HepG2 (cell line): ENCODE measurements around the gene IFT172. TPM values are rescaled to one million over a fixed set of nuclear protein-coding genes. Genes with fewer than 3 reads are reported as not detected.

Source experiments
- ATAC-seq: fragments of 200-7000 bp; cut with Tn5 transposase; 3 replicates; pipeline ENCODE4 v1.9.1; 2020; ENCODE audit warnings: mild to moderate bottlenecking, moderate library complexity
- BruUV-seq: library from RNA; stranded (reverse); fragments of 400-500 nt; replicated peaks from 2 replicates; lab custom pipeline; 2021; lab: Mats Ljungman, UMichigan
- CTCF ChIA-PET: fragments of 300-600 bp; formaldehyde crosslinking; extraction: SDS; loops from one replicate; lab custom pipeline; 2021; ENCODE audit warnings: low total read pairs, inconsistent platforms, low intra/inter-chr PET ratio; lab: Yijun Ruan, JAX
- POLR2A ChIA-PET: fragments of 350-600 bp; sonication (Branson Sonifier 250); formaldehyde crosslinking; loops from one replicate; lab custom pipeline; 2020; ENCODE audit warnings: antibody characterized with exemption, inconsistent platforms; lab: Yijun Ruan, JAX
- DNase-seq: peaks from one replicate; pipeline ENCODE4 v3.0.0-alpha.2; 2015; ENCODE audit warnings: low spot score
- FAIRE-seq: peaks from 3 replicates; lab custom pipeline; 2011; peaks lifted over from hg19 to GRCh38; lab: Jason Lieb, UNC
- H2AFZ ChIP-seq: one replicate; pipeline ENCODE4 v1.6.1; 2011; ENCODE audit warnings: low read length, inconsistent platforms
- H3K27ac ChIP-seq: fragments of 300-600 bp; 3 replicates; pipeline ENCODE4 v1.8.0; 2011; ENCODE audit warnings: mixed run types, mild to moderate bottlenecking, mixed read lengths, low read length, inconsistent platforms; ENCODE audit not compliant: insufficient read depth; ENCODE audit errors: extremely low read length
- H3K27me3 ChIP-seq, 2 experiments: fragments of 200-600 bp in 1 of 2; 2 replicates in 1 of 2; 3 replicates in 1 of 2; pipeline versions ENCODE4 v1.6.0 to v1.8.0; 2011; ENCODE audit warnings: low read length in 2 of 2, mild to moderate bottlenecking in 2 of 2, moderate library complexity in 2 of 2, inconsistent platforms in 1 of 2; ENCODE audit not compliant: insufficient read depth in 2 of 2, control insufficient read depth in 1 of 2
- H3K36me3 ChIP-seq, 2 experiments: fragments of 200-600 bp in 1 of 2; replicated peaks in 1 of 2; 2 replicates in 1 of 2; 3 replicates in 1 of 2; pipeline versions ENCODE4 v1.5.1 to v1.8.0; 2011; ENCODE audit warnings: low read length in 2 of 2, inconsistent platforms in 1 of 2; ENCODE audit not compliant: insufficient read depth in 2 of 2, control insufficient read depth in 1 of 2
- H3K4me1 ChIP-seq: 2 replicates; pipeline ENCODE4 v1.5.1; 2012; ENCODE audit warnings: low read length, inconsistent platforms; ENCODE audit not compliant: insufficient read depth
- H3K4me2 ChIP-seq: 2 replicates; pipeline ENCODE4 v1.6.0; 2011; ENCODE audit warnings: low read depth, low read length, inconsistent platforms
- H3K4me3 ChIP-seq, 3 experiments: fragments of 200-600 bp in 1 of 3; sonication (generic), shearing (Covaris generic) in 1 of 3; replicated peaks in 1 of 3; 2 replicates each; pipeline ENCODE4 v1.5.1; 2011 to 2016; ENCODE audit warnings: low read length in 3 of 3, inconsistent platforms in 2 of 3, low read depth in 2 of 3, mild to moderate bottlenecking in 2 of 3, control low read depth in 1 of 3, mixed read lengths in 1 of 3; ENCODE audit not compliant: insufficient read depth in 1 of 3
- H3K79me2 ChIP-seq: one replicate; pipeline ENCODE4 v1.6.1; 2011; ENCODE audit warnings: low read length, inconsistent platforms; ENCODE audit not compliant: insufficient read depth
- H3K9ac ChIP-seq: 2 replicates; pipeline ENCODE4 v1.6.0; 2011; ENCODE audit warnings: mild to moderate bottlenecking, low read depth, low read length, inconsistent platforms; ENCODE audit not compliant: insufficient read depth
- H3K9me3 ChIP-seq: 2 replicates; pipeline ENCODE4 v1.5.1; 2012; ENCODE audit warnings: mild to moderate bottlenecking, low read length
- H4K20me1 ChIP-seq: 2 replicates; pipeline ENCODE4 v1.6.0; 2011; ENCODE audit warnings: inconsistent platforms, mild to moderate bottlenecking, low read length, moderate library complexity; ENCODE audit not compliant: insufficient read depth
- ATRX ChIP-seq: sonication (generic); formaldehyde crosslinking; IDR thresholded peaks from 2 replicates; pipeline ENCODE4 v1.4.0; 2020; ENCODE audit warnings: missing genetic modification reagents, borderline replicate concordance
- EHMT2 ChIP-seq: fragments of 200-600 bp; sonication (generic); IDR thresholded peaks from 2 replicates; pipeline ENCODE4 v1.7.0; 2017; ENCODE audit warnings: antibody characterized with exemption, low read depth, low read length, borderline replicate concordance
- FLYWCH1 ChIP-seq: sonication (generic); formaldehyde crosslinking; IDR thresholded peaks from 2 replicates; pipeline ENCODE4 v1.8.1; 2023; ENCODE audit warnings: mild to moderate bottlenecking, missing genetic modification reagents
- GLMP ChIP-seq: sonication (generic); formaldehyde crosslinking; IDR thresholded peaks from 2 replicates; pipeline ENCODE4 v1.9.0; 2021; ENCODE audit warnings: missing genetic modification reagents, mild to moderate bottlenecking, borderline replicate concordance
- KLF6 ChIP-seq: IDR thresholded peaks from 2 replicates; pipeline ENCODE4 v1.8.0; 2016; ENCODE audit warnings: missing biosample characterization, missing genetic modification reagents
- MIER3 ChIP-seq: IDR thresholded peaks from 2 replicates; pipeline ENCODE4 v1.6.1; 2016; ENCODE audit warnings: missing compliant biosample characterization, borderline replicate concordance
- NCOA5 ChIP-seq: sonication (generic); formaldehyde crosslinking; IDR thresholded peaks from 2 replicates; pipeline ENCODE4 v1.4.0; 2020; ENCODE audit warnings: missing genetic modification reagents
- PHF21A ChIP-seq: sonication (generic); formaldehyde crosslinking; IDR thresholded peaks from 2 replicates; pipeline ENCODE4 v1.5.0; 2020; ENCODE audit warnings: mild to moderate bottlenecking, missing genetic modification reagents
- SMARCE1 ChIP-seq: fragments of 450-650 bp; IDR thresholded peaks from 2 replicates; pipeline ENCODE4 v1.6.1; 2017; ENCODE audit warnings: borderline replicate concordance
- THAP9 ChIP-seq: sonication (generic); formaldehyde crosslinking; IDR thresholded peaks from 2 replicates; pipeline ENCODE4; 2020; ENCODE audit warnings: missing genetic modification reagents, mild to moderate bottlenecking, borderline replicate concordance
- ZNF251 ChIP-seq: sonication (generic); formaldehyde crosslinking; IDR thresholded peaks from 2 replicates; pipeline ENCODE4 v1.9.0; 2021; ENCODE audit warnings: mild to moderate bottlenecking, missing genetic modification reagents
- ZNF33A ChIP-seq: sonication (generic); formaldehyde crosslinking; IDR thresholded peaks from 2 replicates; pipeline ENCODE4 v1.5.1; 2020; ENCODE audit warnings: missing genetic modification reagents, mild to moderate bottlenecking, moderate library complexity, borderline replicate concordance
- ZNF772 ChIP-seq: sonication (generic); formaldehyde crosslinking; IDR thresholded peaks from 2 replicates; pipeline ENCODE4 v1.5.0; 2020; ENCODE audit warnings: mild to moderate bottlenecking, missing genetic modification reagents
- whole genome bisulfite sequencing: methylation state at CpG from one replicate; pipeline ENCODE4 v1.1.6; 2017; ENCODE audit warnings: low lambda C conversion rate; 5-methylcytosine and 5-hydroxymethylcytosine counted together
- in situ Hi-C: cut with HindIII; loops from 2 replicates; pipeline ENCODE4 v1.10.0; 2017; ENCODE audit warnings: low pct_unique_long_range_greater_than_20kb; ENCODE audit not compliant: extremely low pct_ligation_motif_present
- intact Hi-C: fragments of 100-400 bp; cut with micrococcal nuclease; formaldehyde crosslinking; loops from one replicate; pipeline ENCODE4 v1.10.0; 2022; ENCODE audit not compliant: unreplicated experiment
- polyA plus RNA-seq, 8 experiments: library from polyadenylated mRNA; depleted of rRNA in 3 of 8; stranded (reverse) in 7 of 8; unstranded in 1 of 8; fragments of >200 nt; fragmentation: Illumina TruSeq in 4 of 8; extraction: Trizol in 4 of 8; gene quantifications; 2 replicates each; pipeline versions ENCODE4 v1.2.1 to v1.2.3, GENCODE V29; 2011 to 2016; ENCODE audit warnings: low read depth in 4 of 8, missing spikeins in 1 of 8, mixed read lengths in 1 of 8; ENCODE audit not compliant: insufficient read depth in 1 of 8
- total RNA-seq, 5 experiments: library from RNA; depleted of rRNA; stranded (reverse); fragments of >200 nt; fragmentation: Illumina TruSeq; extraction: Trizol; gene quantifications; 2 replicates each; pipeline ENCODE4 v1.2.3, GENCODE V29; 2016; ENCODE audit warnings: low read depth in 1 of 5
- TF ChIP-seq, protein P1 (sequence below): sonication (generic); formaldehyde crosslinking; IDR thresholded peaks from 2 replicates; pipeline ENCODE4 v1.5.1; 2020; ENCODE audit warnings: mild to moderate bottlenecking, missing genetic modification reagents, borderline replicate concordance

Gene IFT172
- total and polyA plus RNA-seq, 2 of the 13 experiments (the other 11 are each of a cell fraction or from before 2014, with no cell fraction given), result 21.6 to 35.7 TPM

DNA sequence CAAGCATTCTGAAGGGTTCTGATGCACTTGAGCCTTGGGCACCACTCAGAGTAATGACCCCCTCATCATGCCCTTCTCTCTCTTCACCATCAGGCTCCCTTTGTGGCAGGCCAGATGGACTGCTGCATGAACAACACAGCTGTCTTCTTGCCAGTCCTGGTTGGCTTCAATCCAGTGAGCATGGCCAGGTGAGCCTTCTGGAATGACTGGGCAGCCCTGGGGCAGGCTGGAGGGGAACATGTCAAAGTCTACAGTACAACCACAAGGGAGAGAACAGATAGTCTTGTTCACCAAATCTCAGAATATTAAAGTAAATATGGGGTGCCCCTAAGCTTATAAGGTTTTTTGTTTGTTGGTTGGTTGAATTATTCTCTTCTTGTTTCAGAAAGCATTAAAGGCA, 11.5 kb upstream of the IFT172 start (continued):
- TF ChIP-seq SMARCE1 (no peak), EHMT2 (no peak), ZNF251 (CRISPR knock-in tag) (no peak), ZNF772 (CRISPR knock-in tag) (no peak)

GRCh38 chr2:27498975-27499374, 9.4 kb upstream of the IFT172 start:
- DNase-seq (no peak), ATAC-seq (no peak), FAIRE-seq (no peak)
- no peaks in the 10 kb centered on the region for H4K20me1 ChIP-seq
- no peaks in the 10 kb centered on the region for H3K9me3 ChIP-seq
- WGBS, result 83% methylated on average over 3 of the region's 3 CpGs
- no peaks in the 10 kb centered on the region for H3K36me3 ChIP-seq
- peaks cover 60% of the 10 kb centered on the region for H3K4me1 ChIP-seq
- TF ChIP-seq ZNF33A (no peak), PHF21A (CRISPR knock-in tag) (no peak), FLYWCH1 (no peak), ATRX (no peak), THAP9 (CRISPR knock-in tag) (no peak), GLMP (CRISPR knock-in tag) (no peak), KLF6 (CRISPR knock-in tag) (no peak), MIER3 (CRISPR knock-in tag) (no peak), NCOA5 (CRISPR knock-in tag) (no peak)
- TF ChIP-seq, protein P1, sequence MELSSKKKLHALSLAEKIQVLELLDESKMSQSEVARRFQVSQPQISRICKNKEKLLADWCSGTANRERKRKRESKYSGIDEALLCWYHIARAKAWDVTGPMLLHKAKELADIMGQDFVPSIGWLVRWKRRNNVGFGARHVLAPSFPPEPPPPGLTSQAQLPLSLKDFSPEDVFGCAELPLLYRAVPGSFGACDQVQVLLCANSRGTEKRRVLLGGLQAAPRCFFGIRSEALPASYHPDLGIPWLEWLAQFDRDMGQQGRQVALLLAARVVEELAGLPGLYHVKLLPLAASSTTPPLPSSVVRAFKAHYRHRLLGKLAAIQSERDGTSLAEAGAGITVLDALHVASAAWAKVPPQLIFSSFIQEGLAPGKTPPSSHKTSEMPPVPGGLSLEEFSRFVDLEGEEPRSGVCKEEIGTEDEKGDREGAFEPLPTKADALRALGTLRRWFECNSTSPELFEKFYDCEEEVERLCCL, result no peak
- no peak overlapping the region for H3K9ac ChIP-seq
- in situ Hi-C loops (no loop called here), intact Hi-C loops (loop anchor here (5.0 kb wide), 1 partner anchor 83 kb away; the partner anchor contains the start of gene ZNF512)
- no peak overlapping the region for H3K4me3 ChIP-seq
- H3K4me2 ChIP-seq, result no peak overlapping the region
- ChIA-PET CTCF (no interaction called here), POLR2A (no interaction called here)
- BruUV-seq, result no TSS peak
- H3K79me2 ChIP-seq, result no peaks in the 10 kb centered on the region
- H2AFZ ChIP-seq, result no peak overlapping the region
- H3K27ac ChIP-seq, result no peak overlapping the region
- no peaks in the 10 kb centered on the region for H3K27me3 ChIP-seq
